22Rv1 (cell line): ENCODE data around the gene VPS13D.

Experiments used
- H3K27ac ChIP-seq: fragments of 450-650 bp; 2 replicates; pipeline ENCODE4 v1.5.1; 2017
- ZFX ChIP-seq: fragments of 450-650 bp; IDR thresholded peaks from 2 replicates; pipeline ENCODE4 v1.6.1; 2017; ENCODE audit warnings: antibody characterized with exemption, borderline replicate concordance
- TF ChIP-seq, protein P1 (sequence below): fragments of 450-650 bp; IDR thresholded peaks from 2 replicates; pipeline ENCODE4 v1.5.1; 2017; ENCODE audit warnings: mild to moderate bottlenecking

VPS13D gene

GRCh38 chr1:12508849-12509248 is 279.0 kb downstream of the VPS13D start:
- no peak overlapping the region for H3K27ac ChIP-seq

DNA sequence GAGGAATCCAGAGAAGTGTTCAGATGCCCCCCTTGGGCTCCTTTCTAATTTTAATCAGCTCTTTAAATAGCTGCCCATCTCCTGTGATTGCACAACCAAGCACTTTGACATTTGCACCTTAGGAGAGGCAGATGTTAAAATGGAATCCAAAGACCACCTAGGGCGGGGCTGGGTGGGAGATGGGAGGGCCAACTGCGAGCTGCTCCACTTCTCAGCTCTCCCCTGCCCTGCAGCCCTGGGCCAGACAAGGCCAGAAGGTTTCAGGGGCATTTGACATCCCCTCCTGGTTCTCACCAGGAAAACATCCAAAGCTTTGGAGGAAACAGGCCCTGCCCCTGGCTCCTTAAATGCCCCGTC is 281.3 kb downstream of the VPS13D start:
- no peak overlapping the region for H3K27ac ChIP-seq
- TF ChIP-seq, protein P1, sequence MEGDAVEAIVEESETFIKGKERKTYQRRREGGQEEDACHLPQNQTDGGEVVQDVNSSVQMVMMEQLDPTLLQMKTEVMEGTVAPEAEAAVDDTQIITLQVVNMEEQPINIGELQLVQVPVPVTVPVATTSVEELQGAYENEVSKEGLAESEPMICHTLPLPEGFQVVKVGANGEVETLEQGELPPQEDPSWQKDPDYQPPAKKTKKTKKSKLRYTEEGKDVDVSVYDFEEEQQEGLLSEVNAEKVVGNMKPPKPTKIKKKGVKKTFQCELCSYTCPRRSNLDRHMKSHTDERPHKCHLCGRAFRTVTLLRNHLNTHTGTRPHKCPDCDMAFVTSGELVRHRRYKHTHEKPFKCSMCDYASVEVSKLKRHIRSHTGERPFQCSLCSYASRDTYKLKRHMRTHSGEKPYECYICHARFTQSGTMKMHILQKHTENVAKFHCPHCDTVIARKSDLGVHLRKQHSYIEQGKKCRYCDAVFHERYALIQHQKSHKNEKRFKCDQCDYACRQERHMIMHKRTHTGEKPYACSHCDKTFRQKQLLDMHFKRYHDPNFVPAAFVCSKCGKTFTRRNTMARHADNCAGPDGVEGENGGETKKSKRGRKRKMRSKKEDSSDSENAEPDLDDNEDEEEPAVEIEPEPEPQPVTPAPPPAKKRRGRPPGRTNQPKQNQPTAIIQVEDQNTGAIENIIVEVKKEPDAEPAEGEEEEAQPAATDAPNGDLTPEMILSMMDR, result no peak
- no peak for TF ChIP-seq ZFX

More at GRCh38 chr1:12508849-12509248, 279.0 kb downstream of the VPS13D start:
- no peak for TF ChIP-seq ZFX
- TF ChIP-seq, protein P1, result no peak

- TF ChIP-seq, protein P1, result no peak
- TF ChIP-seq ZFX, result no peak
- no peak overlapping the region for H3K27ac ChIP-seq
Measured at GRCh38 chr1:12511516-12512468, 282.0 kb downstream of the VPS13D start.

DNA sequence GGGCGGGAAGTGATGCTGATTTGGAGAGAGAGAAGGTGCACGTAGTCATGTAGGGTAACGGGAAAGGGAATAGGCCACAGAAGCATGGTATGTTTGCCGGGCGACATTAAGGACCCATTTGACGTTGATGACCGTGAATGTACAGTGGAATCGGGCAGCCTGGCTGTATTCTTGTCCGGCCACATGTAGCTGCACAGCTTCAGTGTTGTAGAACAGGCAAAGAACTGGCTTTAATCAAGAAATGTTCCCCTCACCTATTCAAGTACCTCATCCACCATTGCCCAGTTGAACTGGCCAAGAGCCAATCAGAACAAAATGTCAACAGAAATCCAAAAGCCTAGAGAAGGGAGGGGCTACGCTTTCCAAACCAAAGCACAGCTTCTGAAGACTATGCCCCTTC is 283.4 kb downstream of the VPS13D start:
- TF ChIP-seq, protein P1, result no peak
- no peak for TF ChIP-seq ZFX

DNA sequence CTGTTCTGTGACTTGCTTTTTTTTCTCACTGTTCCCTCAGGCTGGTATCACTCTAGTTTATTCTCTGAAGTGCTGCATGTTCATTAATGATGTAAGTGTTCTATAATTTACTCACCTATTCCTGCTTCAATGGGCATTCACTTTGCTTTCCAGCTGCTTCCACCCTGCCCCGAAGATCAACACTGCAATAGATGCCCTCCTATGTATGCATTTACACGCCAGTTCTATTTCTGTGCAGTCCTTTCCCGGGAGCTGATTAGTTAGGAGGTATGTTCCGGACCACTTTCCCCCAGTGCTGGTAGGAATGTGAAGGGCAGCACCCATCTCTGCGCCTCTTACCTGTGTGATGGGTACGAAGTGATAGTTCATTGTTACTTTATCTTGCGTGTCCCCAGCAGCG is 284.8 kb downstream of the VPS13D start:
- no peak overlapping the region for H3K27ac ChIP-seq
- TF ChIP-seq ZFX, result no peak
- TF ChIP-seq, protein P1, result no peak

More for the DNA sequence above, 283.4 kb downstream of the VPS13D start:
- no peak overlapping the region for H3K27ac ChIP-seq

DNA sequence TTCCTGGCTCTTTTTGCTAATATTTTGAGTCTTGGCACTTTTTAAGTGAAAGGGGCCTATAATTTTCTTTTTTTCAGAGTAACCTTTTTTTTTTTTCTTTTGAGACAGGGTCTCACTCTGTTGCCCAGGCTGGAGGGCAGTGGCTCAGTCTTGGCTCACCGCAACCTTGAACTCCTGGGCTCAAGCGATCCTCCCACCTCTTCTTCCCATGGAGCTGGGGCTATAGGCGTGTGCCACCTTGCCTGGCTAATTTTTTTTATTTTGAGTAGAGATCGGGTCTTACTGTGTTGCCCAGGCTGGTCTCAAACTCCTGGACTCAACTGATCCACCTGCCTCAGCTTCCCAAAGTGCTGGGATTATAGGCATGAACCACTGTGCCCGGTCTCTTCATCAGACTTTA is 285.4 kb downstream of the VPS13D start:
- no peak for TF ChIP-seq ZFX
- TF ChIP-seq, protein P1, result no peak
- no peak overlapping the region for H3K27ac ChIP-seq

DNA sequence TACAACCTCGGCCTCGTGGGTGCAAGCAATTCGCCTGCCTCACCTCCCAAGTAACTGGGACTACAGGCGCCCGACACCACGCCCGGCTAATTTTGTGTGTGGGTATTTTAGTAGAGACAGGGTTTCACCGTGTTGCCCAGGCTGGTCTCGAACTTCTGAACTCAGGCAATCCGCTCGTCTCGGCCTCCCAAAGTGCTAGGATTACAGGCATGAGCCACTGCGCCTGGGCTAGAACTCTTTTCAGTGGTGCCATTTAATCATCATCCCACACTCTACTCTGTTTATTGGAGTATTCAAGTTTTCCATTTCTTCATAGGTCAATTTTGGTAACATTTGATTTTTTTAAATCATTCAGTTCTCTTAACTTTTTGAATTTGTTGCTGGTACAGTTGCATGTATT is 286.9 kb downstream of the VPS13D start:
- no peak for TF ChIP-seq ZFX
- TF ChIP-seq, protein P1, result no peak

More for the DNA sequence above, 286.9 kb downstream of the VPS13D start:
- no peak overlapping the region for H3K27ac ChIP-seq
